ENCODE results near the gene ADGRL3. TPM values are rescaled to one million over a fixed set of nuclear protein-coding genes. Genes with fewer than 3 reads are reported as not detected.

ADGRL3 gene
- polyA plus RNA-seq, 1 experiment, result 0.01 TPM

DNA sequence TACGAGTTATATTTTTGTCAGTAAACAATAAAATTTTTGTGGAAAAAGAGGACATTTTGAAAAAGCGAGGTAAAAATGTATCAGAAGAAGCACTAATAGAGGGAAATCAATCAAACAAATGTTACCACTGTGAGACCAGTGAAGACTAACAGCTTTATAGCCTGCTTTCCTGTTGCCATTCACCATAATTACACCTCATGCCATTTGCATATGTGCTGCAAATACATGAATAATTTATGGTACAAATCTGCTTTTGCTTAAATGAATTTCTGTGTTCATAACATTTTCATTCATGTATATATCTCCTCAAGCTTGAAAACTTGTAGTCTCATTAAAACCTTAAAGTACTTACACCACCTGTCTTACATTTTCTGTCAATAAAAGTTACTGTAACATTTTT lies 830.8 kb downstream of the ADGRL3 start:
- H3K36me3 ChIP-seq (ENCODE audit: control insufficient read depth, insufficient read depth, low read length), result no peaks in the 10 kb centered on the region
- ChIA-PET POLR2A (no interaction called here), CTCF (no interaction called here)
- no peak overlapping the region for H3K4me3 ChIP-seq (ENCODE audit: low read depth, low read length)
- TF ChIP-seq, protein P1, sequence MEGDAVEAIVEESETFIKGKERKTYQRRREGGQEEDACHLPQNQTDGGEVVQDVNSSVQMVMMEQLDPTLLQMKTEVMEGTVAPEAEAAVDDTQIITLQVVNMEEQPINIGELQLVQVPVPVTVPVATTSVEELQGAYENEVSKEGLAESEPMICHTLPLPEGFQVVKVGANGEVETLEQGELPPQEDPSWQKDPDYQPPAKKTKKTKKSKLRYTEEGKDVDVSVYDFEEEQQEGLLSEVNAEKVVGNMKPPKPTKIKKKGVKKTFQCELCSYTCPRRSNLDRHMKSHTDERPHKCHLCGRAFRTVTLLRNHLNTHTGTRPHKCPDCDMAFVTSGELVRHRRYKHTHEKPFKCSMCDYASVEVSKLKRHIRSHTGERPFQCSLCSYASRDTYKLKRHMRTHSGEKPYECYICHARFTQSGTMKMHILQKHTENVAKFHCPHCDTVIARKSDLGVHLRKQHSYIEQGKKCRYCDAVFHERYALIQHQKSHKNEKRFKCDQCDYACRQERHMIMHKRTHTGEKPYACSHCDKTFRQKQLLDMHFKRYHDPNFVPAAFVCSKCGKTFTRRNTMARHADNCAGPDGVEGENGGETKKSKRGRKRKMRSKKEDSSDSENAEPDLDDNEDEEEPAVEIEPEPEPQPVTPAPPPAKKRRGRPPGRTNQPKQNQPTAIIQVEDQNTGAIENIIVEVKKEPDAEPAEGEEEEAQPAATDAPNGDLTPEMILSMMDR (IDR thresholded peaks at IDR 0.05; ENCODE audit: insufficient read depth, low read depth, low read length), result no peak
- no peak for DNase-seq (ENCODE audit: low read depth)
- no peaks in the 10 kb centered on the region for H3K27me3 ChIP-seq (ENCODE audit: control insufficient read depth, insufficient read depth, low read length)

DNA sequence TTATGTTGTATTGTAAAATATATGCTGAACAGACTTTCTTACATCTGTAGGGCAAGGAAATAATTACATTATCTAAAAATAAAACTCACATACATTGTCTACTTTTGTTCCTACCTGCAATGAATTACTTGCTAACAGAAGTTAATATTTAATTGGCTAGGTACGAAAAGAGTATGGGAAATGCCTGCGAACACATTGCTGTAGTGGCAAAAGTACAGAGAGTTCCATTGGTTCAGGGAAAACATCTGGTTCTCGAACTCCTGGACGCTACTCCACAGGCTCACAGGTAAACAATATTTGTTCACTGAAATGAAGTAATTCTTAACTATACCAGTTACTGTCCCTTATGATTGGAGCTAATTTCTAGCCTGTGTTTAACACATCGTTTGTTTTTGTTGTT lies 837.4 kb downstream of the ADGRL3 start:
- no peak for DNase-seq (ENCODE audit: low read depth)
- Histone ChIP-seq H3K4me3 (ENCODE audit: low read depth, low read length) (no peak overlapping the region), H3K27me3 (ENCODE audit: control insufficient read depth, insufficient read depth, low read length) (no peaks in the 10 kb centered on the region), H3K36me3 (ENCODE audit: control insufficient read depth, insufficient read depth, low read length) (no peaks in the 10 kb centered on the region)
- ChIA-PET CTCF (no interaction called here), POLR2A (no interaction called here)
- TF ChIP-seq, protein P1 (IDR thresholded peaks at IDR 0.05; ENCODE audit: insufficient read depth, low read depth, low read length), result no peak

DNA sequence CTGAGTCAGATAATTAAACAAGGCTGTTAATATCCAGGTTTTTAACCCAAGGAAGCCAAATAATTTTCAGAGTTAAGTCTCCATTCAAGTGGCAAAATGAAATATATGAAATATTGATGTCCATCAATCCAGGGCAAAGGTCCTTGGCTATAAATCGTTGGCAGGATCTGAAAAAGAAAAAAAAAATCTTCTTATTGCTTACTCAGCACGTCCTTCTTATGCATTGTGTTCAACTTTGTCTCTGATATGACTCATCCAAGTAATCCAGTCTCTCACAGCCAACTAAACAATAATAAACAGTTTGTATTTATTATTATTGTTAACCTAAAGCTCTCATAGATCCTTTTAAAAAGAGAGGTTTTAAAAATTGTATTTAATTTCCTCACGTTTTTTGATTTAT lies 851.2 kb downstream of the ADGRL3 start:
- TF ChIP-seq, protein P1 (IDR thresholded peaks at IDR 0.05; ENCODE audit: insufficient read depth, low read depth, low read length), result no peak
- Histone ChIP-seq H3K36me3 (ENCODE audit: control insufficient read depth, insufficient read depth, low read length) (no peaks in the 10 kb centered on the region), H3K4me3 (ENCODE audit: low read depth, low read length) (no peak overlapping the region), H3K27me3 (ENCODE audit: control insufficient read depth, insufficient read depth, low read length) (no peaks in the 10 kb centered on the region)
- CTCF ChIA-PET, result no interaction called here
- POLR2A ChIA-PET, result no interaction called here
- no peak for DNase-seq (ENCODE audit: low read depth)

DNA sequence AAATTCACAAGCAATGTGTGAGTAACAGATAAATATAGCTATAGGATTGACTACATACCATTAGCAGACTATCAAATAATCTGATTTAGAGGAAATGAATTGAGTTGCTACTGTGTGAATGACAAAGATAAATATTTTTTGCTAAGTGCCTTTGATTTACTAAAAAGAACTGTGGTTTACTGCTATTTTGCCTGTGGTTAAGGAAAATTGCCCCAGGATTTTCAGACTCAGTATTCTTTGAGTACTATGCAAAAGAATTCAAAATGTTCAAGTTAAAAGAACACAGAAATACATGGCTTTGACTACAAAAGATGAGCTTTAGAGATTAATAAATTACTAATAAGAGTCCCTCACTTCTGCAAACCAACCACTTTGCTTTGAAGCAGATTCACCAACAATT lies 853.8 kb downstream of the ADGRL3 start:
- POLR2A ChIA-PET, result no interaction called here
- H3K27me3 ChIP-seq (ENCODE audit: control insufficient read depth, insufficient read depth, low read length), result no peaks in the 10 kb centered on the region
- TF ChIP-seq, protein P1 (IDR thresholded peaks at IDR 0.05; ENCODE audit: insufficient read depth, low read depth, low read length), result no peak
- H3K36me3 ChIP-seq (ENCODE audit: control insufficient read depth, insufficient read depth, low read length), result no peaks in the 10 kb centered on the region
- no peak for DNase-seq (ENCODE audit: low read depth)
- H3K4me3 ChIP-seq (ENCODE audit: low read depth, low read length), result no peak overlapping the region
- CTCF ChIA-PET, result no interaction called here

DNA sequence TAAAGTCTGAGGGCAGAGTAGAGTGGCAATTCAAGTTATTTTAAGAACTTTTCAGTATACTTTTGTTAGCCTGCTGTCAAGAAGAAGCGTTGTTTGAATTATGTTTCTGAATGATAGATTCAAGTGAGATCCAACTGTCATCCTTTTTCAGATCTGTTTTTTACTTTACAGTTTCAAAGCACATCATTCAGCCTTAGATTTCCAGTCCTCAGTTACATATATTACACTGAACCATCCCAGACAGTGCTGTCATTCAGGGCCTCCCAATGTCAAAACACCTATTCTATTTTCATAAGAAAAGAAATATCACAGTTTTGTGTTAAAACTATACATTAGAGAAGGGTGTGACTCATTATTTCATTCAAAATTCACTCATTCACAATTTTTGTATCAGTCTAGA lies 856.9 kb downstream of the ADGRL3 start:
- CTCF ChIA-PET, result no interaction called here
- no peak for DNase-seq (ENCODE audit: low read depth)
- TF ChIP-seq, protein P1 (IDR thresholded peaks at IDR 0.05; ENCODE audit: insufficient read depth, low read depth, low read length), result no peak
- no peak overlapping the region for H3K4me3 ChIP-seq (ENCODE audit: low read depth, low read length)
- H3K27me3 ChIP-seq (ENCODE audit: control insufficient read depth, insufficient read depth, low read length), result no peaks in the 10 kb centered on the region
- POLR2A ChIA-PET, result no interaction called here
- no peaks in the 10 kb centered on the region for H3K36me3 ChIP-seq (ENCODE audit: control insufficient read depth, insufficient read depth, low read length)
